IMR-90 (cell line): ENCODE data around the gene BRWD1. TPM values are rescaled to one million over a fixed set of nuclear protein-coding genes. Genes with fewer than 3 reads are reported as not detected.

Experiments
- ATAC-seq: fragments of 200-7000 bp; cut with Tn5 transposase; 2 replicates; pipeline ENCODE4 v1.9.1; 2020; ENCODE audit warnings: low read depth, mild to moderate bottlenecking, moderate library complexity
- BruUV-seq: library from RNA; stranded (reverse); fragments of 400-500 nt; replicated peaks from 2 replicates; lab custom pipeline; 2021; lab: Mats Ljungman, UMichigan
- CTCF ChIA-PET: fragments of 300-600 bp; formaldehyde crosslinking; extraction: SDS; loops from one replicate; lab custom pipeline; 2021; ENCODE audit warnings: antibody characterized with exemption; lab: Yijun Ruan, JAX
- POLR2A ChIA-PET: fragments of 300-600 bp; sonication (Branson Sonifier 250); formaldehyde crosslinking; loops from one replicate; lab custom pipeline; 2022; ENCODE audit warnings: antibody characterized with exemption; ENCODE audit not compliant: unreplicated experiment; lab: Charles Lee
- DNase-seq: peaks from one replicate; pipeline ENCODE4 v3.0.0; 2013
- H2AFZ ChIP-seq: replicated peaks from 2 replicates; pipeline ENCODE3; 2013; ENCODE audit warnings: low read length, mild to moderate bottlenecking; ENCODE audit not compliant: poor library complexity
- H2AK5ac ChIP-seq: 2 replicates; pipeline ENCODE4 v1.6.1; 2013; ENCODE audit warnings: low read depth, low read length, inconsistent platforms
- H2AK9ac ChIP-seq: replicated peaks from 2 replicates; pipeline ENCODE3; 2013; ENCODE audit warnings: mild to moderate bottlenecking, low read depth, low read length, moderate library complexity; ENCODE audit not compliant: poor library complexity
- H2BK120ac ChIP-seq: 2 replicates; pipeline ENCODE4 v1.6.1; 2013; ENCODE audit warnings: low read depth, low read length, inconsistent platforms
- H2BK15ac ChIP-seq: 3 replicates; pipeline ENCODE4 v1.6.1; 2013; ENCODE audit warnings: low read depth, low read length, inconsistent platforms
- H2BK20ac ChIP-seq: 2 replicates; pipeline ENCODE4 v1.6.1; 2013; ENCODE audit warnings: low read depth, mild to moderate bottlenecking, inconsistent platforms, low read length, moderate library complexity
- H2BK5ac ChIP-seq: 2 replicates; pipeline ENCODE4 v1.6.1; 2013; ENCODE audit warnings: mild to moderate bottlenecking, low read depth, low read length, inconsistent platforms; ENCODE audit not compliant: poor library complexity, severe bottlenecking
- H3K14ac ChIP-seq: replicated peaks from 2 replicates; pipeline ENCODE4 v1.6.1; 2013; ENCODE audit warnings: low read depth, low read length, inconsistent platforms
- H3K18ac ChIP-seq: 2 replicates; pipeline ENCODE4 v1.6.1; 2013; ENCODE audit warnings: low read depth, low read length, control low read depth
- H3K23ac ChIP-seq: 2 replicates; pipeline ENCODE4 v1.6.1; 2013; ENCODE audit warnings: low read depth, low read length, inconsistent platforms
- H3K27ac ChIP-seq: 2 replicates; pipeline ENCODE4 v1.5.1; 2013; ENCODE audit warnings: mild to moderate bottlenecking, control low read depth, low read length; ENCODE audit not compliant: insufficient read depth
- H3K27me3 ChIP-seq: 2 replicates; pipeline ENCODE4 v1.6.1; 2013; ENCODE audit warnings: low read length; ENCODE audit not compliant: control insufficient read depth, insufficient read depth
- H3K36me3 ChIP-seq: 2 replicates; pipeline ENCODE4 v1.6.1; 2013; ENCODE audit warnings: low read length, mixed read lengths; ENCODE audit not compliant: control insufficient read depth, insufficient read depth
- H3K4ac ChIP-seq: 2 replicates; pipeline ENCODE4 v1.6.1; 2013; ENCODE audit warnings: low read depth, low read length, inconsistent platforms
- H3K4me1 ChIP-seq: 2 replicates; pipeline ENCODE4 v1.6.1; 2013; ENCODE audit warnings: low read length, mixed read lengths; ENCODE audit not compliant: control insufficient read depth, insufficient read depth
- H3K4me2 ChIP-seq: 2 replicates; pipeline ENCODE4 v1.6.1; 2013; ENCODE audit warnings: low read depth, mild to moderate bottlenecking, control low read depth, low read length, moderate library complexity
- H3K4me3 ChIP-seq: 2 replicates; pipeline ENCODE4 v1.5.1; 2013; ENCODE audit warnings: low read depth, mild to moderate bottlenecking, control low read depth, low read length, moderate library complexity; ENCODE audit not compliant: insufficient read depth
- H3K56ac ChIP-seq: 2 replicates; pipeline ENCODE4 v1.6.1; 2013; ENCODE audit warnings: low read length, inconsistent platforms; ENCODE audit not compliant: insufficient read depth; ENCODE audit errors: extremely low read depth
- H3K79me1 ChIP-seq, 2 experiments: 2 replicates each; pipeline ENCODE4 v1.6.1; 2013; ENCODE audit warnings: low read length in 2 of 2, inconsistent platforms in 1 of 2, low read depth in 1 of 2
- H3K9ac ChIP-seq: 2 replicates; pipeline ENCODE4 v1.6.1; 2013; ENCODE audit warnings: low read depth, low read length, control low read depth
- H3K9me1 ChIP-seq: 2 replicates; pipeline ENCODE4 v1.6.1; 2013; ENCODE audit warnings: low read length, inconsistent platforms; ENCODE audit not compliant: insufficient read depth
- H3K9me3 ChIP-seq: 2 replicates; pipeline ENCODE4 v1.6.1; 2013; ENCODE audit warnings: low read length; ENCODE audit not compliant: control insufficient read depth, insufficient read depth
- H4K20me1 ChIP-seq: 2 replicates; pipeline ENCODE4 v1.6.1; 2013; ENCODE audit warnings: low read length, inconsistent platforms; ENCODE audit not compliant: insufficient read depth
- H4K5ac ChIP-seq: 2 replicates; pipeline ENCODE4 v1.6.1; 2013; ENCODE audit warnings: mild to moderate bottlenecking, low read depth, low read length, control low read depth
- H4K8ac ChIP-seq, 2 experiments: 2 replicates each; pipeline ENCODE4 v1.6.1; 2013; ENCODE audit warnings: low read depth in 2 of 2, low read length in 2 of 2, control low read depth in 1 of 2, inconsistent platforms in 1 of 2
- H4K91ac ChIP-seq: 2 replicates; pipeline ENCODE4 v1.6.1; 2013; ENCODE audit warnings: low read depth, low read length, inconsistent platforms; ENCODE audit not compliant: insufficient read depth
- FOS ChIP-seq: fragments of 150-350 bp; IDR thresholded peaks from 2 replicates; pipeline ENCODE4 v1.6.1; 2016; ENCODE audit warnings: low read depth, low read length
- SMC3 ChIP-seq: fragments of 150-350 bp; IDR thresholded peaks from 2 replicates; pipeline ENCODE4 v1.6.1; 2016; ENCODE audit warnings: low read depth, mild to moderate bottlenecking, antibody characterized with exemption, low read length, moderate library complexity
- WGBS, 2 experiments: methylation state at CpG; one replicate each; pipeline versions ENCODE4 v1.1.5 to v1.1.7; 2013; ENCODE audit warnings: missing lambda C conversion rate in 2 of 2; ENCODE audit not compliant: insufficient read length in 1 of 2; ENCODE audit errors: extremely low coverage in 2 of 2; 5-methylcytosine and 5-hydroxymethylcytosine counted together
- dilution Hi-C: fragments of 300-500 bp; cut with HindIII; formaldehyde crosslinking; loops from one replicate; pipeline ENCODE4 v1.14.3; 2018; ENCODE audit warnings: low sequenced_read_pairs; ENCODE audit not compliant: unreplicated experiment
- in situ Hi-C: fragments of 300-500 bp; cut with MboI; formaldehyde crosslinking; loops from 3 replicates; pipeline ENCODE4 v1.14.3; 2019; ENCODE audit warnings: low sequenced_read_pairs, inconsistent platforms, mixed read lengths
- intact Hi-C: fragments of 100-400 bp; cut with micrococcal nuclease; formaldehyde crosslinking; loops from 2 replicates; pipeline ENCODE4 v1.10.0; 2022
- polyA plus RNA-seq, 3 experiments: library from polyadenylated mRNA; depleted of rRNA; stranded (reverse); fragments of >200 nt; gene quantifications; 2 replicates each; pipeline ENCODE4 v1.2.3, GENCODE V29; 2012; ENCODE audit warnings: low replicate concordance in 1 of 3
- total RNA-seq: library from RNA; depleted of rRNA; stranded (reverse); fragments of >200 nt; gene quantifications from 2 replicates; pipeline ENCODE4 v1.2.3, GENCODE V29; 2012
- TF ChIP-seq, protein P1 (sequence below): fragments of 150-350 bp; IDR thresholded peaks from 2 replicates; pipeline ENCODE4 v1.6.1; 2017; ENCODE audit warnings: mild to moderate bottlenecking, antibody characterized with exemption, low read length, low read depth

BRWD1 gene
- total and polyA plus RNA-seq, 2 of the 4 experiments (the other 2 are of a cell fraction), result 6.7 to 28.7 TPM

DNA sequence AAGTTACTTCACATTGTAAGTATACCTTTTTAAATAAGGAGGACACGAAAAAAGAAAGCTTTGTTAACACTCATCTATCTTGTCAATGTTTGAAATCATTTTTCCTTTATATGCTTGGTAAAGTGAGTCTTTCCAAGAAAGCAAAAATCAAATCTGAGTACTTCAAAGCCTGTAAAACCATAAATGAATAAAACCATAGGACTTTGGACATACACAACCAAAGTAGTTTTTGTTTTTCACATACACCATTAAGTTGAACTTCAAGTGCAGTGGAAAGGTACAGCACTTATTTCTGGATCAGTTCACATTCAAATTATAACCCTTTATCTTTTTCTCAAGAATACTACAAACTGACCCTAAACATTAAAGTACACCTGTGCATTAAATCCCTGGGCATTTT lies 120.1 kb downstream of the BRWD1 start:
- Histone ChIP-seq H2BK20ac (no peak overlapping the region), H2AK9ac (no peak overlapping the region), H2AFZ (no peak overlapping the region), H3K4me2 (no peak overlapping the region), H3K18ac (no peak overlapping the region), H3K27ac (no peak overlapping the region), H4K20me1 (peaks cover 7% of the 10 kb centered on the region; the same call in 1 of the 2 replicates), H3K27me3 (no peaks in the 10 kb centered on the region), H2AK5ac (no peak overlapping the region), H3K36me3 (peaks cover 6% of the 10 kb centered on the region), H2BK120ac (no peak overlapping the region), H3K4me3 (no peak overlapping the region), H3K23ac (no peak overlapping the region), H3K4me1 (peaks cover 4% of the 10 kb centered on the region; the same call in 1 of the 2 replicates), H3K9me3 (no peaks in the 10 kb centered on the region), H3K79me1 (peaks cover 3 to 16% of the 10 kb centered on the region in 2 experiments), H4K91ac (no peak overlapping the region), H4K5ac (no peak overlapping the region), H2BK5ac (no peak overlapping the region), H3K14ac (no peak overlapping the region), H3K9me1 (peaks cover 4% of the 10 kb centered on the region), H3K56ac (no peak overlapping the region), H3K9ac (no peak overlapping the region), H4K8ac (no peak overlapping the region), H3K4ac (no peak overlapping the region), H2BK15ac (no peak overlapping the region)
- no CpG with 5 or more reads among the region's 1 CpG for WGBS, 2 experiments
- no peak for TF ChIP-seq FOS
- TF ChIP-seq SMC3, result no peak
- TF ChIP-seq, protein P1, sequence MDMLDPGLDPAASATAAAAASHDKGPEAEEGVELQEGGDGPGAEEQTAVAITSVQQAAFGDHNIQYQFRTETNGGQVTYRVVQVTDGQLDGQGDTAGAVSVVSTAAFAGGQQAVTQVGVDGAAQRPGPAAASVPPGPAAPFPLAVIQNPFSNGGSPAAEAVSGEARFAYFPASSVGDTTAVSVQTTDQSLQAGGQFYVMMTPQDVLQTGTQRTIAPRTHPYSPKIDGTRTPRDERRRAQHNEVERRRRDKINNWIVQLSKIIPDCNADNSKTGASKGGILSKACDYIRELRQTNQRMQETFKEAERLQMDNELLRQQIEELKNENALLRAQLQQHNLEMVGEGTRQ, result no peak
- dilution Hi-C loops, result no loop called here
- intact Hi-C loops, result loop anchor here (10.0 kb wide), 1 partner anchor 61 kb away; no protein-coding TSS in a partner anchor
- in situ Hi-C loops, result no loop called here
- ChIA-PET CTCF (no interaction called here), POLR2A (no interaction called here)
- DNase-seq, result no peak
- no TSS peak for BruUV-seq
- ATAC-seq, result no peak
